Measurements from ENCODE around the gene PURA. TPM values are rescaled to one million over a fixed set of nuclear protein-coding genes. Genes with fewer than 3 reads are reported as not detected.

Gene PURA
- total RNA-seq, 1 donor: 29.7 TPM

DNA sequence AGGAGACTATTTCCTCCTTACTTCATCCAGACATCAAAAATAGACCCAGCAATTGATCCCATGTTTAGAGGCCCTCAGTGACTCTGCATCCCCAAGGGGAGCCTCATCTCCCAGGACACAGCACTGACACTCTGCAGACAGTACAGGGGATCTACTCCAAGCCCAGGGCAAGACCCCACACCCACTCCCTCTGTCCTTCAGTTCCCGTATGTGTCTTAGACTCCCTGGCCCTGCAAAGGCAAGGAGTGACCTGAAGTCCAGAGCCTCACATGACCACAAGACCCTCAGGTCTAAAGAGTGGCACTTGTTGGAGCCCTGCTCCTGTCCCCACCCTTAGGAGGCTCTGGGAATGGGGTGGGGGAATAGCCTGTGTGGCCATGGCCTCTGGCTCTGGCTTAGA, 33.6 kb downstream of the PURA start:
- no peak overlapping the region for H3K4me3 ChIP-seq (ENCODE audit: insufficient read depth, low read length)
- H3K27me3 ChIP-seq (ENCODE audit: insufficient read depth, low read length): no peaks in the 10 kb centered on the region
- peaks cover 94% of the 10 kb centered on the region for H4K20me1 ChIP-seq (ENCODE audit: insufficient read depth, low read length)
- H3K9me3 ChIP-seq (ENCODE audit: low read depth, low read length): no peaks in the 10 kb centered on the region
- H3K36me3 ChIP-seq (ENCODE audit: insufficient read depth, low read length): no peaks in the 10 kb centered on the region
- DNase-seq (ENCODE audit: insufficient read length, low spot score, missing footprints): no peak
- H3K4me1 ChIP-seq (ENCODE audit: insufficient read depth, low read length): peaks cover 8% of the 10 kb centered on the region
- H3K4me2 ChIP-seq (ENCODE audit: insufficient read depth, low read length): no peak overlapping the region
- H3K79me2 ChIP-seq (ENCODE audit: insufficient read depth, low read length): peaks cover 44% of the 10 kb centered on the region
- no peak overlapping the region for H3K27ac ChIP-seq (ENCODE audit: low read depth, low read length)
- TF ChIP-seq, protein P1, sequence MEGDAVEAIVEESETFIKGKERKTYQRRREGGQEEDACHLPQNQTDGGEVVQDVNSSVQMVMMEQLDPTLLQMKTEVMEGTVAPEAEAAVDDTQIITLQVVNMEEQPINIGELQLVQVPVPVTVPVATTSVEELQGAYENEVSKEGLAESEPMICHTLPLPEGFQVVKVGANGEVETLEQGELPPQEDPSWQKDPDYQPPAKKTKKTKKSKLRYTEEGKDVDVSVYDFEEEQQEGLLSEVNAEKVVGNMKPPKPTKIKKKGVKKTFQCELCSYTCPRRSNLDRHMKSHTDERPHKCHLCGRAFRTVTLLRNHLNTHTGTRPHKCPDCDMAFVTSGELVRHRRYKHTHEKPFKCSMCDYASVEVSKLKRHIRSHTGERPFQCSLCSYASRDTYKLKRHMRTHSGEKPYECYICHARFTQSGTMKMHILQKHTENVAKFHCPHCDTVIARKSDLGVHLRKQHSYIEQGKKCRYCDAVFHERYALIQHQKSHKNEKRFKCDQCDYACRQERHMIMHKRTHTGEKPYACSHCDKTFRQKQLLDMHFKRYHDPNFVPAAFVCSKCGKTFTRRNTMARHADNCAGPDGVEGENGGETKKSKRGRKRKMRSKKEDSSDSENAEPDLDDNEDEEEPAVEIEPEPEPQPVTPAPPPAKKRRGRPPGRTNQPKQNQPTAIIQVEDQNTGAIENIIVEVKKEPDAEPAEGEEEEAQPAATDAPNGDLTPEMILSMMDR (IDR thresholded peaks at IDR 0.05; ENCODE audit: extremely low read depth, low read depth, low read length): no peak
- H2AFZ ChIP-seq (ENCODE audit: low read length): no peak overlapping the region

DNA sequence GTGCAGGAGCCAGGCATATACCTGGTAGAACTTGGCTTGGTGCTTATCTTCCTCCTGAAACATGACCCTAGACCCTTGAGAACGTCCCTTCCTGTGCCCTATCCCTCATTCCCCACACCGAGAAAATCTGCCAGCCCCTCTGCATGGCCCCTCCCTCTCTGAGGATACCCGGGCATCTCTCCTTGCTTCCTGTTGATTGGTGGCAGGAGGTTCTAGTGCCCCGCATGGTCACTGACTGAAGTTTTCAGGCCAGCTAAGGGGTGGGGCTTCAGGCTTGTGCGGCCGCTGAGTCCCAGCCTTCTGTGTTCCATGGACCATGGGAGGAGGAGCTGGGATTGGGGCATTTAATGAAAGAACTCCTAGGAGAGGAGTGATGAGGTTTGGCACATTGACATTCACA, 34.6 kb downstream of the PURA start:
- TF ChIP-seq, protein P1 (IDR thresholded peaks at IDR 0.05; ENCODE audit: extremely low read depth, low read depth, low read length): peak; percentile 23
- H3K79me2 ChIP-seq (ENCODE audit: insufficient read depth, low read length): peaks cover 36% of the 10 kb centered on the region
- H2AFZ ChIP-seq (ENCODE audit: low read length): no peak overlapping the region
- H3K27me3 ChIP-seq (ENCODE audit: insufficient read depth, low read length): no peaks in the 10 kb centered on the region
- H3K4me1 ChIP-seq (ENCODE audit: insufficient read depth, low read length): peaks cover 8% of the 10 kb centered on the region
- H4K20me1 ChIP-seq (ENCODE audit: insufficient read depth, low read length): peaks cover 89% of the 10 kb centered on the region
- H3K4me3 ChIP-seq (ENCODE audit: insufficient read depth, low read length): no peak overlapping the region
- no peaks in the 10 kb centered on the region for H3K9me3 ChIP-seq (ENCODE audit: low read depth, low read length)
- no peak overlapping the region for H3K27ac ChIP-seq (ENCODE audit: low read depth, low read length)
- no peak overlapping the region for H3K4me2 ChIP-seq (ENCODE audit: insufficient read depth, low read length)
- DNase-seq (ENCODE audit: insufficient read length, low spot score, missing footprints): peak; percentile 97
- H3K36me3 ChIP-seq (ENCODE audit: insufficient read depth, low read length): no peaks in the 10 kb centered on the region

DNA sequence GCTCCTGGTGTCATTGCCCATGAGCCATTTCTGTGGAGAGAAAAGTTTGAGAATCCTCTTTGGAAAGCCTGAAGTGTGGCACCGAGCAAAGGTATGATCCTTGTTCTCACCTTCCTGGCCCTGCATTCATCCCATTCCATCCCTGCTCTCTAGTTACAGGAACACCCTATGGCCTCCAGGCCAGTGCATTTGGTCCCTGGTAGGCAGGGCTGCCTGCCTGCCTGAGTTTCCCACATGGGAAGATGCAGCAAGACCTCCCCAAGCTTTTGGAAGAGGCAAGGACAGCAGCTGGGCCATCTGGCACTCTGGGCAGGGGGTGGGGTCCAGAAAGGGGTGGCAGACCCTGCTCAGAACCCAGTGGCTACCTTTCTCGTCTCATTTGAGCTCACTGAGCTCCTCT, 36.3 kb downstream of the PURA start:
- H3K79me2 ChIP-seq (ENCODE audit: insufficient read depth, low read length): peaks cover 29% of the 10 kb centered on the region
- H4K20me1 ChIP-seq (ENCODE audit: insufficient read depth, low read length): peaks cover 84% of the 10 kb centered on the region
- H3K9me3 ChIP-seq (ENCODE audit: low read depth, low read length): no peaks in the 10 kb centered on the region
- no peaks in the 10 kb centered on the region for H3K27me3 ChIP-seq (ENCODE audit: insufficient read depth, low read length)
- no peaks in the 10 kb centered on the region for H3K36me3 ChIP-seq (ENCODE audit: insufficient read depth, low read length)
- TF ChIP-seq, protein P1 (IDR thresholded peaks at IDR 0.05; ENCODE audit: extremely low read depth, low read depth, low read length): no peak
- DNase-seq (ENCODE audit: insufficient read length, low spot score, missing footprints): no peak
- H3K4me1 ChIP-seq (ENCODE audit: insufficient read depth, low read length): peaks cover 7% of the 10 kb centered on the region
- no peak overlapping the region for H3K27ac ChIP-seq (ENCODE audit: low read depth, low read length)
- H2AFZ ChIP-seq (ENCODE audit: low read length): no peak overlapping the region
- no peak overlapping the region for H3K4me2 ChIP-seq (ENCODE audit: insufficient read depth, low read length)
- H3K4me3 ChIP-seq (ENCODE audit: insufficient read depth, low read length): no peak overlapping the region

DNA sequence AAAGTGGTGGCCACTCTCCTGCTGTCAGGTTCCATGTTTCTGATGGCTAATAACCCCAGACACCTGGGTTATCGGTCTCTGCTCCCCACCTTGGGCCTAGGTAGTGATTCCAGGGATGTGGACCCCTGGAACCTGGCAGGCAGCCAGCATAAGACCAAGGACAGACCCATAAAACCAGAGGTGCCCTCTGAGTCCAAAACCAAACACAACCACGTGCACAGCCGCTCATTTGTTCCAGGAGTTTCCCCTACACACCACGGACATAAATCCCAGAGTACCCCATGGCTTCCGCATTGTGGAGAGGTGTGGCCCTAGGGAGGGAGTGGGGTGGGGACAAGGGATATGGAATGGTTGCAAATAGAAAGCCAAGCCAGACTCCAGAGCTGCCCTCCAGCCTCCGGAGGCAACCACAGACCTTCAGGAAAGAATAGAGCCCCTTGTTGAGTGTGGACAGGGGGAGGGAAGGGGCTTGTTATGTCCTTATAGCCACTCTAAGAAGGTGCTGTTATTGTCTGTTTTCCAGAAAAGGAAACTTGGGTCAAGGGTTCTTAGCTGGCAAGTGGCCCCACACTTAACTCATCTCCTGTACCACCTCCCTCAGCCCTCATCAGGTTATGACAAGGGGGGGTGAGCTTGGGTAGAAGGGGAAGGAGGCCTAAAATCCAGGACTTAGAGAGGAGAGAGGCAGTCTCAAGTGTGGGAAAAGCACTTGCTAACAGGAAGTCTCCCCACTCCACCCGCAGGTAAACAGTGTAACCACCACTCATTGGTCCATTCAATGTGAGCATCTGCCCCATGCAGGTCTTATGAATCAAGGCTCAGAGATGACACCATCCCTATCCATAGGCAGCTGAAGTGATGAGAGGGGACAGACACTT, 37.5 kb downstream of the PURA start:
- DNase-seq (ENCODE audit: insufficient read length, low spot score, missing footprints): no peak
- Histone ChIP-seq H3K27ac (ENCODE audit: low read depth, low read length) (no peak overlapping the region), H3K4me1 (ENCODE audit: insufficient read depth, low read length) (no peaks in the 10 kb centered on the region), H3K79me2 (ENCODE audit: insufficient read depth, low read length) (peaks cover 19% of the 10 kb centered on the region), H3K4me2 (ENCODE audit: insufficient read depth, low read length) (no peak overlapping the region), H3K4me3 (ENCODE audit: insufficient read depth, low read length) (no peak overlapping the region), H3K36me3 (ENCODE audit: insufficient read depth, low read length) (no peaks in the 10 kb centered on the region), H2AFZ (ENCODE audit: low read length) (no peak overlapping the region), H4K20me1 (ENCODE audit: insufficient read depth, low read length) (peaks cover 75% of the 10 kb centered on the region), H3K27me3 (ENCODE audit: insufficient read depth, low read length) (no peaks in the 10 kb centered on the region), H3K9me3 (ENCODE audit: low read depth, low read length) (no peaks in the 10 kb centered on the region)
- TF ChIP-seq, protein P1 (IDR thresholded peaks at IDR 0.05; ENCODE audit: extremely low read depth, low read depth, low read length): no peak
